H1 (cell line): Measurements from ENCODE around the gene CUEDC2. TPM values are rescaled to one million over a fixed set of nuclear protein-coding genes. Genes with fewer than 3 reads are reported as not detected.

ENCODE experiments used
- microRNA counts: library from miRNA; unstranded; fragments of <30 nt; microRNA quantifications from one replicate; lab custom pipeline; 2015
- microRNA-seq, 2 experiments: library from miRNA; unstranded; fragments of <30 nt; microRNA quantifications; one replicate each; pipeline versions ENCODE4 to v1.2.0, GENCODE V29; 2016 to 2020; ENCODE audit warnings: borderline microRNAs expressed in 2 of 2, borderline number of aligned reads in 2 of 2, borderline replicate concordance in 1 of 2
- polyA plus RNA-seq, 7 experiments: library from polyadenylated mRNA; depleted of rRNA in 3 of 7; stranded (reverse) in 5 of 7; unstranded in 2 of 7; fragments of >200 nt in 5 of 7; fragments of 200-250 nt in 2 of 7; gene quantifications; 1 replicate in 5 of 7; 2 replicates in 1 of 7; 4 replicates in 1 of 7; pipeline versions ENCODE4 v1.2.1 to v1.2.3, GENCODE V29; 2011 to 2013; ENCODE audit warnings: missing spikeins in 2 of 7, mixed read lengths in 2 of 7
- small RNA-seq: library from polyadenylated mRNA; stranded (forward); fragments of <200 nt; extraction: miRNeasy Mini kit (QIAGEN cat#:217004); gene quantifications from one replicate; pipeline ENCODE3, GENCODE V24; 2013; ENCODE audit not compliant: insufficient read depth
- total RNA-seq: library from RNA; stranded (reverse); fragmentation: NEBNext Ultra II Directional; extraction: Animal tissue kit (Norgen Biotek cat#: 25700); gene quantifications from 2 replicates; pipeline ENCODE4 v1.2.1, GENCODE V29; 2021

Gene CUEDC2
- total and polyA plus RNA-seq, 2 of the 8 experiments (the other 6 are each of a cell fraction or from before 2014, with no cell fraction given), result 41.7 to 55.2 TPM

MicroRNA genes within 50 kb of the gene (microRNA counts, 767-probe panel; counts per million panel counts)
- microRNA hsa-miR-146b-3p (lab: Ali Mortazavi, UCI) (879 counts per million, percentile 95 among the panel's probes with 10 or more counts), microRNA hsa-miR-146b-5p (lab: Ali Mortazavi, UCI) (879 counts per million, percentile 95 among the panel's probes with 10 or more counts)

Small RNA genes lying within 50 kb of the gene (microRNA-seq; reads per million reads assigned to microRNA genes)
- gene MIR146B, result 10.6 to 14.0 reads per million in 2 experiments

Small RNA genes lying within 50 kb of the gene (small RNA-seq; reads per million reads assigned to genes)
- 246 reads per million, percentile 98 among the genes with 10 or more reads in this experiment for gene MIR146B

Other genes starting within 250 kb of the CUEDC2 start
- gene ELOVL3, start 206.3 kb downstream of the CUEDC2 start, total RNA-seq, result 0.31 TPM in 1 of 2 replicates, not detected in the other
- 0.19 and 0.27 TPM in 2 replicates for gene ELOVL3, start 206.3 kb downstream of the CUEDC2 start, polyA plus RNA-seq (2011; rRNA removed)
- 0.41 and 0.54 TPM in 2 replicates for gene PITX3, start 191.1 kb downstream of the CUEDC2 start, total RNA-seq
- 0.18 and 0.22 TPM in 2 replicates for gene PITX3, start 191.1 kb downstream of the CUEDC2 start, polyA plus RNA-seq (2011; rRNA removed)
- gene GBF1, start 187.0 kb downstream of the CUEDC2 start, total RNA-seq, result 24.4 and 25.5 TPM in 2 replicates
- gene GBF1, start 187.0 kb downstream of the CUEDC2 start, polyA plus RNA-seq (2011; rRNA removed), result 11.0 and 16.3 TPM in 2 replicates
- gene NFKB2, start 36.9 kb downstream of the CUEDC2 start, total RNA-seq, result 18.7 and 20.4 TPM in 2 replicates
- 31.4 and 34.5 TPM in 2 replicates for gene NFKB2, start 36.9 kb downstream of the CUEDC2 start, polyA plus RNA-seq (2011; rRNA removed)
- 5.6 and 6.0 TPM in 2 replicates for gene PSD, start 13.8 kb downstream of the CUEDC2 start, total RNA-seq
- gene PSD, start 13.8 kb downstream of the CUEDC2 start, polyA plus RNA-seq (2011; rRNA removed), result 5.4 and 8.0 TPM in 2 replicates
- 11.3 and 15.4 TPM in 2 replicates for gene FBXL15, start 11.7 kb downstream of the CUEDC2 start, total RNA-seq
- gene FBXL15, start 11.7 kb downstream of the CUEDC2 start, polyA plus RNA-seq (2011; rRNA removed), result 22.6 and 29.2 TPM in 2 replicates
- 0.34 and 0.44 TPM in 2 replicates for gene C10orf95, start 19.0 kb upstream of the CUEDC2 start, total RNA-seq
- 0.48 and 0.80 TPM in 2 replicates for gene C10orf95, start 19.0 kb upstream of the CUEDC2 start, polyA plus RNA-seq (2011; rRNA removed)
- gene ACTR1A, start 70.1 kb upstream of the CUEDC2 start, total RNA-seq, result 86.3 and 88.0 TPM in 2 replicates
- gene ACTR1A, start 70.1 kb upstream of the CUEDC2 start, polyA plus RNA-seq (2011; rRNA removed), result 78.6 and 79.7 TPM in 2 replicates
- gene SUFU, start 71.4 kb upstream of the CUEDC2 start, total RNA-seq, result 9.4 and 10.8 TPM in 2 replicates
- gene SUFU, start 71.4 kb upstream of the CUEDC2 start, polyA plus RNA-seq (2011; rRNA removed), result 7.0 and 7.1 TPM in 2 replicates
- 35.4 and 38.8 TPM in 2 replicates for gene TRIM8, start 211.9 kb upstream of the CUEDC2 start, total RNA-seq
- 24.9 and 34.6 TPM in 2 replicates for gene TRIM8, start 211.9 kb upstream of the CUEDC2 start, polyA plus RNA-seq (2011; rRNA removed)